ENCODE measurements around the gene FOXR1. TPM values are rescaled to one million over a fixed set of nuclear protein-coding genes. Genes with fewer than 3 reads are reported as not detected.

The FOXR1 gene
- total RNA-seq (2014; rRNA removed; shearing (Covaris generic)), result not detected in 2 replicates

GRCh38 chr11:118971646-118972045 lies at the start of gene FOXR1:
FOXR1 (plus strand) TSS chr11:118971761; CDS start chr11:118971932, 171 bp downstream.

GRCh38 chr11:118956094-118956846 lies 15.3 kb upstream of the FOXR1 start, which contains the start of gene UPK2:
UPK2 (plus strand) TSS chr11:118956298; CDS start chr11:118956351, 53 bp downstream.

DNA sequence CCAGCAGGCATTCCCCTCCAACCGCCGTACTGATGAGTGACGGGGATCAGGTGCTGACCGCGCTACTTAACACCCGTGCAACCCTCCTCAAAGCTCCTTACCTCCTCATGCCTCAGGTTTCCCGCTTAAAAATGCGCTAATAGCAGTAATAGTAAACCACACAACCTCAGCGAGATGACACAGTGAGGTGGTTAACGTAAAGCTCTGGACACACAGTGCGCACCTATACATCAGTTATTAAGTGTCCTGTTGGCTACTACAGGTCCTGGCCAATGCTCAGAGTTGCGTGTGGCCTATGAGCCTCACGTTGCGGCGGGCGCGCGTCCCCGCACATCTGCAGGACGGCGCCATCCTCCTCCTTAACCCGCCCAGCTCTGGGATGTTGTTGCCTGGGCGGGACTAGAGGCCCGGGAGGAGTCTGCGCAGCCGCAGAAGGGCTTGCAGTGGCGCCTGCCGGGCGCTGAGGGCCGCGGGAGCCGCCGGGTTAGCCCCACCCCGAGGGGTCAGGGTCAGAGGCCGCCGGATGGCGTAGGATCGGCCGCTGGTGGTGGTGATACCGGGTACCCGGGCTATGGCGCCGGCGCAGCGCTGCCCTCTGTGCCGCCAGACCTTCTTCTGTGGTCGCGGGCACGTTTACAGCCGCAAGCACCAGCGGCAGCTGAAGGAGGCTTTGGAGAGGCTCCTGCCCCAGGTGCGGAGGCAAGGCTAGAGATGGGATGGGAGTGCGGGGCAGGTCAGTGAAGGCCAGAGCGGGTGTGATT lies 26.2 kb downstream of the FOXR1 start, which contains the start of gene CENATAC:
Gene CENATAC (plus strand): TSS at position 512 of the 761 bp plus-strand sequence. CDS start 60 bp downstream, at position 572.

GRCh38 chr11:119018074-119018938 lies 46.7 kb downstream of the FOXR1 start, which contains the start of the genes RPS25 and TRAPPC4:
RPS25 (minus strand) TSS chr11:119018343; CDS start chr11:119018284, 59 bp downstream.
TRAPPC4 (plus strand) TSS chr11:119018766; CDS start chr11:119018796, 30 bp downstream.

GRCh38 chr11:119030329-119031047 lies 58.9 kb downstream of the FOXR1 start, which contains the start of gene SLC37A4:
SLC37A4 (minus strand) TSS chr11:119030877.

Small RNAs within 50 kb of the gene (small RNA-seq; reads per million reads assigned to genes)
- not detected for gene AP003392.2
- not detected for gene RF00017
- not detected for gene RF00019
- not detected for gene RN7SL688P

Other genes with a start within 250 kb of the FOXR1 start
- gene DDX6, start 180.6 kb upstream of the FOXR1 start, total RNA-seq (2014; rRNA removed; shearing (Covaris generic)), result 61.6 and 63.4 TPM in 2 replicates
- not detected in 2 replicates for gene CXCR5, start 87.9 kb upstream of the FOXR1 start, total RNA-seq (2014; rRNA removed; shearing (Covaris generic))
- gene BCL9L, start 45.8 kb upstream of the FOXR1 start, total RNA-seq (2014; rRNA removed; shearing (Covaris generic)), result 20.1 and 20.4 TPM in 2 replicates
- not detected in 2 replicates for gene UPK2, start 15.5 kb upstream of the FOXR1 start, total RNA-seq (2014; rRNA removed; shearing (Covaris generic))
- gene CENATAC, start 26.4 kb downstream of the FOXR1 start, total RNA-seq (2014; rRNA removed; shearing (Covaris generic)), result 43.6 and 48.3 TPM in 2 replicates
- gene RPS25, start 46.6 kb downstream of the FOXR1 start, total RNA-seq (2014; rRNA removed; shearing (Covaris generic)), result 1,513 and 1,807 TPM in 2 replicates
- 116 and 119 TPM in 2 replicates for gene TRAPPC4, start 47.0 kb downstream of the FOXR1 start, total RNA-seq (2014; rRNA removed; shearing (Covaris generic))
- gene SLC37A4, start 59.1 kb downstream of the FOXR1 start, total RNA-seq (2014; rRNA removed; shearing (Covaris generic)), result 23.9 and 33.9 TPM in 2 replicates
- gene HYOU1, start 85.4 kb downstream of the FOXR1 start, total RNA-seq (2014; rRNA removed; shearing (Covaris generic)), result 183 and 189 TPM in 2 replicates
- gene VPS11, start 96.1 kb downstream of the FOXR1 start, total RNA-seq (2014; rRNA removed; shearing (Covaris generic)), result 35.2 and 39.1 TPM in 2 replicates
- gene HMBS, start 113.1 kb downstream of the FOXR1 start, total RNA-seq (2014; rRNA removed; shearing (Covaris generic)), result 9.5 and 13.5 TPM in 2 replicates
- 25.1 and 54.7 TPM in 2 replicates for gene DPAGT1, start 130.1 kb downstream of the FOXR1 start, total RNA-seq (2014; rRNA removed; shearing (Covaris generic))
- 17.9 and 18.2 TPM in 2 replicates for gene C2CD2L, start 135.6 kb downstream of the FOXR1 start, total RNA-seq (2014; rRNA removed; shearing (Covaris generic))
- gene HINFP, start 149.8 kb downstream of the FOXR1 start, total RNA-seq (2014; rRNA removed; shearing (Covaris generic)), result 10.7 and 13.2 TPM in 2 replicates
- 0.08 and 0.23 TPM in 2 replicates for gene ABCG4, start 177.3 kb downstream of the FOXR1 start, total RNA-seq (2014; rRNA removed; shearing (Covaris generic))
- gene NLRX1, start 197.0 kb downstream of the FOXR1 start, total RNA-seq (2014; rRNA removed; shearing (Covaris generic)), result 19.2 and 24.3 TPM in 2 replicates
- 0.11 TPM in 1 of 2 replicates, not detected in the other for gene NHERF4, start 213.7 kb downstream of the FOXR1 start, total RNA-seq (2014; rRNA removed; shearing (Covaris generic))
- gene CBL, start 234.6 kb downstream of the FOXR1 start, total RNA-seq (2014; rRNA removed; shearing (Covaris generic)), result 9.6 and 10.9 TPM in 2 replicates